ENCODE results near the gene TMEM174. TPM values are rescaled to one million over a fixed set of nuclear protein-coding genes. Genes with fewer than 3 reads are reported as not detected.

The TMEM174 gene
- total and polyA plus RNA-seq, 2 donors (not counting 1 experiment from before 2014, with no cell fraction given): not detected

DNA sequence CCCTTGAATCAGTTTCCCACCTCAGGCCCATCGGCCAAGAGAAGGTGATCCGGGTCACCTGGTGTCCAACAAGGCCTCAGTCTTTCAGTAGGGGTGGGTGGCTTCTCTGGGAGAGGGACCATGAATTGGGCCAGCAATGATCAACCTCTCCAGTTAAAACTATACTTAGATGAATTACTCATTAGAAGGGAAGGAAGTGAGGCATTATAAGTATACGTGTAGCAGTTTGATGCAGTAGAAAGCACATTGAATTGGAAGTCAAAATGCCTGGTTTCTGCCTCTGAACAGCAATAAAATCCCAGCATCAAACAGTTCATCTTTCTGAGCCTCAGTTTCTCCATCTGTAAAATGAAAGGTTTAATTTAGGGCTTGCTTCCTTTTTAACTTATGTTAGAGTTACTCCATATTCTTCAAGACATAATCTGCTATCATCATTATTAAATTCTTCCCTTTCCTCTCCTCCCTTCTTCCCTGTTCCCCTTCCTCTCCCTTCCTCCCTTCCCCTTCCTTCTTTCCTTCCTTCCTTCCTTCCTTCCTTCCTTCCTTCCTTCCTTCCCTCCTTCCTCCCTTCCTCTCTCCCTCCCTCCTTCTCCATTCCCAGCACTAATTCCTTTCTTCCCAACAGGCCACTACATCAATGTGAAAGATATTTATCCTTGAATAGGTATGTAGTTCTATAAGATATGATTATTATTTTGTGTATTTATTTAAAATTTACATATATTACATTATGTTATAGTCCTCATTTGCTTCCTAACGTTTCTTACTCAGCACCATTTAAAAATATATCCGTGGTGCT is 18.6 kb upstream of the TMEM174 start:
- H3K4me2 ChIP-seq (ENCODE audit: extremely low read depth, insufficient read depth, low read length): no peak overlapping the region
- no peak overlapping the region for H3K9ac ChIP-seq (ENCODE audit: insufficient read depth, low read length)
- no peaks in the 10 kb centered on the region for H3K36me3 ChIP-seq (ENCODE audit: control insufficient read depth, insufficient read depth, low read length)
- no peak for TF ChIP-seq EZH2 (IDR thresholded peaks at IDR 0.05; ENCODE audit: low read length, missing control alignments)
- TF ChIP-seq, protein P1, sequence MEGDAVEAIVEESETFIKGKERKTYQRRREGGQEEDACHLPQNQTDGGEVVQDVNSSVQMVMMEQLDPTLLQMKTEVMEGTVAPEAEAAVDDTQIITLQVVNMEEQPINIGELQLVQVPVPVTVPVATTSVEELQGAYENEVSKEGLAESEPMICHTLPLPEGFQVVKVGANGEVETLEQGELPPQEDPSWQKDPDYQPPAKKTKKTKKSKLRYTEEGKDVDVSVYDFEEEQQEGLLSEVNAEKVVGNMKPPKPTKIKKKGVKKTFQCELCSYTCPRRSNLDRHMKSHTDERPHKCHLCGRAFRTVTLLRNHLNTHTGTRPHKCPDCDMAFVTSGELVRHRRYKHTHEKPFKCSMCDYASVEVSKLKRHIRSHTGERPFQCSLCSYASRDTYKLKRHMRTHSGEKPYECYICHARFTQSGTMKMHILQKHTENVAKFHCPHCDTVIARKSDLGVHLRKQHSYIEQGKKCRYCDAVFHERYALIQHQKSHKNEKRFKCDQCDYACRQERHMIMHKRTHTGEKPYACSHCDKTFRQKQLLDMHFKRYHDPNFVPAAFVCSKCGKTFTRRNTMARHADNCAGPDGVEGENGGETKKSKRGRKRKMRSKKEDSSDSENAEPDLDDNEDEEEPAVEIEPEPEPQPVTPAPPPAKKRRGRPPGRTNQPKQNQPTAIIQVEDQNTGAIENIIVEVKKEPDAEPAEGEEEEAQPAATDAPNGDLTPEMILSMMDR (conservative IDR thresholded peaks at IDR 0.05 in 1 of 2, IDR thresholded peaks at IDR 0.05 in 1 of 2; ENCODE audit: low read depth in 1 of 2, low read length in 2 of 2): no peak
- no peaks in the 10 kb centered on the region for H3K9me3 ChIP-seq (ENCODE audit: control insufficient read depth, insufficient read depth, low read depth, low read length)
- H3K79me2 ChIP-seq (ENCODE audit: control insufficient read depth, insufficient read depth, low read length): no peaks in the 10 kb centered on the region
- no peak overlapping the region for H3K27ac ChIP-seq (ENCODE audit: insufficient read depth, low read length)
- DNase-seq (ENCODE audit: low read depth in 2 of 2): no peak
- peaks cover 18% of the 10 kb centered on the region for H3K27me3 ChIP-seq (ENCODE audit: control insufficient read depth, insufficient read depth, low read length)
- no peak overlapping the region for H2AFZ ChIP-seq (ENCODE audit: low read length)
- H3K4me1 ChIP-seq (ENCODE audit: control insufficient read depth, extremely low read depth, insufficient read depth, low read length): no peaks in the 10 kb centered on the region
- no peak overlapping the region for H3K4me3 ChIP-seq (replicated peaks in 1 of 4; ENCODE audit: control extremely low read depth in 1 of 4, insufficient read depth in 1 of 4, low read depth in 3 of 4, low read length in 4 of 4)
- H4K20me1 ChIP-seq (ENCODE audit: control insufficient read depth, extremely low read depth, insufficient read depth, low read length): no peaks in the 10 kb centered on the region

DNA sequence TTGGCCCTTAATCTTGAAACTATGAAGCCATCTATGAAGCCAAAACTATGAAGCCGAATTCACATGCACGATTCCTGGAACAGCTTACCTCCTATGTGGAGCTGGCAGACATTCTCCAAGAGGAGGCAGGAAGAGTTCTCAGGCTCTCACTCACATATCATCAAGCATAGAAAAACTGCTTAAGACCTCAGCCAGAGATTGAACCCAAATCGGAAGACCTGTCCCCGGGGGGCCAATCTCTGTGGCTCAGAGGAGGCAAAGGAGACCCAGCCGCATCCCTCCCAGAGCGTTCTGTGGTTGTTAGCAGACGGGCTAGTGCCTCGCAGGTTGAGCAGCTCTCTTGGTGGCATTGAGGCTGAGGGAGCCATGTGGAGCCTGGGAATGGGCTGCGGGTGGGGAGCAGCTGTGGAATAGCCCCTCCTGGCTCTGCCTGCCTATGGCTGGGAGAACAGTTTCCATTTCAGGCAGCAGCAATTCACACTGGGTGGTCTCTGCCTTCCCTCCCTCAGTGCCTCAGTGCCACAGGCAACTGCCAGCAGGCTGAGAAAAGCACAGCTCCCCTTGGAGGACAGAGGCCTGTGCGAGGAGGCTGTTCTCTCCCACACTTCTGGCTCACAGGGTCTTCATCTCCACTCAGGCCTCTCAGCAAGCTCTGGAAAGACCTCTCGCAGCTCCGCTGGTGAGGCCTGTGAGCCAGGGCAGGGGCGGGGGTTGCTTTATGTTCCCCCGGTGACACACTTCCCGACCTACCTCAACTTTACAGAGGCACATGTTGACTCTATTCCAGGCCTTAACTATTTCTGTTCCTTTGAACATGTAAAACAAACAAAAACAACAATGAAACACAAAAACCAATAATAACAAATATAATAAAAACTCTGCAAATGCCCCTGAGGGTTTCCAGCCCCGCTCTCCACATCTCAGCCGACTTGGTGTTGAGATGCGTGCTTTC is 17.4 kb upstream of the TMEM174 start:
- H3K9me3 ChIP-seq (ENCODE audit: control insufficient read depth, insufficient read depth, low read depth, low read length): no peaks in the 10 kb centered on the region
- H3K4me3 ChIP-seq (replicated peaks in 1 of 4; ENCODE audit: control extremely low read depth in 1 of 4, insufficient read depth in 1 of 4, low read depth in 3 of 4, low read length in 4 of 4): no peak overlapping the region
- peaks cover 21% of the 10 kb centered on the region for H3K27me3 ChIP-seq (ENCODE audit: control insufficient read depth, insufficient read depth, low read length)
- DNase-seq (ENCODE audit: low read depth in 2 of 2): no peak
- H3K27ac ChIP-seq (ENCODE audit: insufficient read depth, low read length): no peak overlapping the region
- H3K36me3 ChIP-seq (ENCODE audit: control insufficient read depth, insufficient read depth, low read length): no peaks in the 10 kb centered on the region
- no peaks in the 10 kb centered on the region for H3K79me2 ChIP-seq (ENCODE audit: control insufficient read depth, insufficient read depth, low read length)
- no peaks in the 10 kb centered on the region for H3K4me1 ChIP-seq (ENCODE audit: control insufficient read depth, extremely low read depth, insufficient read depth, low read length)
- TF ChIP-seq, protein P1 (conservative IDR thresholded peaks at IDR 0.05 in 1 of 2, IDR thresholded peaks at IDR 0.05 in 1 of 2; ENCODE audit: low read depth in 1 of 2, low read length in 2 of 2): no peak
- TF ChIP-seq EZH2 (IDR thresholded peaks at IDR 0.05; ENCODE audit: low read length, missing control alignments): no peak
- no peak overlapping the region for H2AFZ ChIP-seq (ENCODE audit: low read length)
- H4K20me1 ChIP-seq (ENCODE audit: control insufficient read depth, extremely low read depth, insufficient read depth, low read length): no peaks in the 10 kb centered on the region
- H3K9ac ChIP-seq (ENCODE audit: insufficient read depth, low read length): no peak overlapping the region
- no peak overlapping the region for H3K4me2 ChIP-seq (ENCODE audit: extremely low read depth, insufficient read depth, low read length)
